Stomach smooth muscle (tissue), 2 donors: Measurements from ENCODE around the gene PDE4B.
"Not testable (repeated sequence)": the region's sequence is repeated elsewhere in the genome, so short reads cannot be mapped to it uniquely, and the experiment has no call there.

Experiments
- H3K27ac ChIP-seq: one replicate; pipeline ENCODE4 v1.7.0; 2013; ENCODE audit warnings: mild to moderate bottlenecking, low read length, inconsistent platforms
- H3K27me3 ChIP-seq, 2 donors: one replicate each; pipeline ENCODE4 v1.7.0; 2013; ENCODE audit warnings: low read length in 2 of 2; ENCODE audit not compliant: insufficient read depth in 2 of 2, control insufficient read depth in 1 of 2
- H3K36me3 ChIP-seq, 2 donors: one replicate each; pipeline ENCODE4 v1.7.0; 2013; ENCODE audit warnings: low read length in 2 of 2; ENCODE audit not compliant: control insufficient read depth in 2 of 2, insufficient read depth in 2 of 2
- H3K4me1 ChIP-seq: one replicate; pipeline ENCODE4 v1.7.0; 2013; ENCODE audit warnings: low read length; ENCODE audit not compliant: control insufficient read depth, insufficient read depth
- H3K4me3 ChIP-seq, 2 donors: one replicate each; pipeline ENCODE4 v1.7.0; 2013; ENCODE audit warnings: low read length in 2 of 2
- H3K9ac ChIP-seq, 2 donors: one replicate each; pipeline ENCODE4 v1.7.0; 2013; ENCODE audit warnings: low read length in 2 of 2, mild to moderate bottlenecking in 1 of 2
- H3K9me3 ChIP-seq, 2 donors: one replicate each; pipeline ENCODE4 v1.7.0; 2013; ENCODE audit warnings: low read length in 2 of 2; ENCODE audit not compliant: control insufficient read depth in 2 of 2
- donor health status: healthy.
- donor health status: Pancreatic carcinoma.

Gene PDE4B

DNA sequence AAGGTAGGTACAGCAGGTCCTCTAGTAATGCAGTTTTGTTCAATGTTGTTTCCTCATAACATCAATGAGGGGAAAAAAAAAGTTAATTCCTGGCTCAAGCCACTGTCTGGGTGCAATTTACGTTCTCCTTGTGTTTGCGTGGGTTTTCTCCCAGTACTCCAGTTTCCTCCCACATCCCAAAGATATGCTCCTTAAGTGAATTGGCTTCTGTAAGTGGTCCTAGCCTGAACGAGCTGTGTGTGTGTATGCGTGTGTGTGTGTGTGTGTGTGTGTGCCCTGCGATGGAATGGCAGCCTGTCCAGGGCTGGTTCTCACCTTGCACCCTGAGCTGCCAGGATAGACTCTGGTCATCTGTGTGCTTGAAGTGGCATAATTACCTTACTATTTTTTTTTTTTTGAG is 332.0 kb downstream of the PDE4B start:
- Histone ChIP-seq H3K27me3 (no peaks in the 10 kb centered on the region), H3K9ac (no peak overlapping the region), H3K27ac (no peak overlapping the region), H3K36me3 (no peaks in the 10 kb centered on the region), H3K4me3 (no peak overlapping the region), H3K4me1 (no peaks in the 10 kb centered on the region), H3K9me3 (no peaks in the 10 kb centered on the region)

DNA sequence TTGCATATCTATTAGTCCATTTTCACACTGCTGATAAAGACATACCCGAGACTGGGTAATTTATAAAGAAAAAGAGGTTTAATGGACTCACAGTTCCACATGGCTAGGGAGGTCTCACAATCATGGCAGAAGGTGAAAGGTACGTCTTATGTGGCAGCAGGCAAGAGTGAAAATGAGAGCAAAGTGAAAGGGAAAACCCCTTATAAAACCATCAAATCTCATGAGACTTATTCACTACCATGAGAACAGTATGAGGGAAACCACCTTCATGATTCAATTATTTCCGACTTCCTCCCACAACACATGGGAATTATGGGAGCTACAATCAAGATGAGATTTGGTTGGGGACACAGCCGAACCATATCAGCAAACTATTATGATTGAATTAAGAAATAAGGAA is 335.9 kb downstream of the PDE4B start:
- H3K27me3 ChIP-seq, H3K36me3 ChIP-seq, H3K9ac ChIP-seq, H3K27ac ChIP-seq, H3K9me3 ChIP-seq, H3K4me3 ChIP-seq, H3K4me1 ChIP-seq: not testable (repeated sequence)

DNA sequence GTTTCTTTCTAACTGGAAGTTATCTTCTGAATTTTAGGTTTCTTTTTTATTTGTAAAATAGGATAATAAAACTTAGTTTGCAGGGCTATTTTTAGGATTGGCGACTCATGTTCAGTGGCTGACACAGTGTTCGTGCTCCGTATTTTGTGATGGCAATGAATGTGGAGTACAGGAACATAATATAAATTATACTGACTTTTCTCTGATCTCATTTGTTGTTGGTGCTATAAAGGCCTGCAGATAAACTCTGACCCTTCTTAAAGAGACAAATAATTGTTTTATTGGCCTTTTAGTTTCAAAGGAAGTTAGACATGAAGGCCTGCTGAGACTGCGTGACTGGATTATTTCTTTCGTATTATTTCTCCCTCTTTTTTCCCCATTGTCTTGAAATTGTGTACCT is 339.6 kb downstream of the PDE4B start:
- Histone ChIP-seq H3K9ac (no peak overlapping the region), H3K4me3 (no peak overlapping the region), H3K4me1 (no peaks in the 10 kb centered on the region), H3K9me3 (no peaks in the 10 kb centered on the region), H3K36me3 (no peaks in the 10 kb centered on the region), H3K27ac (no peak overlapping the region), H3K27me3 (no peaks in the 10 kb centered on the region)

DNA sequence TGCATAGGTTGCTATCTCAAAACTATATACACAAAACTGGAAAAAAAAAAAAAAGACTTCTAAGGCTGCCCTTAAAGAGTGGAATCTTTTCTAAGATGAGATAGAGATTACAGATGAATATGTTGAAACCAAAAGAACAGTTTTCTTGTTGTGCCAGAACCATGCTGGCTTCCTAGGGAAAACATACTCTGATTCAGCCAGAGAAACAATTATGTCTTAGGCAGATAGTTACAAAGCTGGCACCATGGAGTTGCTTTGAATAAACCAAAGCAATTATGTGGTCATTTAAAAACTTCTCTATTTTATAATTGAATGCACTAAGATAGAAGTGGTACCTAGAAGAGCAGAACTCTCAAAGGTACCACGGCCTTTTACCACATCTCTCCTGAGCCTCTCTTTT is 341.3 kb downstream of the PDE4B start:
- no peaks in the 10 kb centered on the region for H3K36me3 ChIP-seq
- no peaks in the 10 kb centered on the region for H3K27me3 ChIP-seq
- no peak overlapping the region for H3K4me3 ChIP-seq
- H3K9ac ChIP-seq: no peak overlapping the region
- H3K9me3 ChIP-seq: no peaks in the 10 kb centered on the region
- H3K4me1 ChIP-seq: no peaks in the 10 kb centered on the region
- no peak overlapping the region for H3K27ac ChIP-seq

DNA sequence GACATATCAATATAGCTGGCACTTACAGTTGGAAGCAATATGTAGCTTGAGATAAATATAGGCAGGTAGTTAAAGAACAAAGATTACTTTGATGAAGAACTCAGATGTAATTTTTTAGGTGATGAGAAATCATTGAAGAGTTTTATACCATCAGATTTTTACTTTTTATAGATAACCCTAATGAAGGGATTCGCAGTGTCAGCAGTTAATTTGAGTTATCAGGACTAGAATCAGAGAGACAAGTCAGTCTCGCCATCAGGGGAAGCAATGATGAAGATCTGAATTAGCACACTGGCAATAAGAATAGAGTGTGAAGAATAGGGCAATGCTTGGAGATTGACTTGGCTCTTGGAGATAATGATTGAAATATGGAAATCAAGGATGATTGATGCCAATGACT is 342.5 kb downstream of the PDE4B start:
- no peaks in the 10 kb centered on the region for H3K9me3 ChIP-seq
- no peak overlapping the region for H3K9ac ChIP-seq
- no peak overlapping the region for H3K4me3 ChIP-seq
- no peak overlapping the region for H3K27ac ChIP-seq
- no peaks in the 10 kb centered on the region for H3K27me3 ChIP-seq
- H3K4me1 ChIP-seq: no peaks in the 10 kb centered on the region
- H3K36me3 ChIP-seq: no peaks in the 10 kb centered on the region

DNA sequence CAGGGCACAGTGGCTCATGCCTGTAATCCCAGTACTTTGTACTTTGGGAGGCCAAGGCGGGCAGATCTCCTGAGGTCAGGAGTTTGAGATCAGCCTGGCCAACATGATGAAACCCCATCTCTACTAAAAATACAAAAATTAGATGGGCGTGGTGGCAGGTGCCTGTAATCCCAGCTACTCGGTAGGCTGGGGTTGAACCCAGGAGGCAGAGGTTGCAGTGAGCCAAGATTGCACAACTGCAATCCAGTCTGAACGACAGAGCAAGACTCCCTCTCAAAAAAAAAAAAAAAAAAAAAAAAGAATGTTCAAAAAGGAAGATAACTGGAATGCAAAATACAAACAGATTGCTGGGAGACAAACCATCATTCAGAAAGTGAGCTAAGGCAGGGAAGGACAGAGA is 343.7 kb downstream of the PDE4B start:
- H3K4me1 ChIP-seq: not testable (repeated sequence)

DNA sequence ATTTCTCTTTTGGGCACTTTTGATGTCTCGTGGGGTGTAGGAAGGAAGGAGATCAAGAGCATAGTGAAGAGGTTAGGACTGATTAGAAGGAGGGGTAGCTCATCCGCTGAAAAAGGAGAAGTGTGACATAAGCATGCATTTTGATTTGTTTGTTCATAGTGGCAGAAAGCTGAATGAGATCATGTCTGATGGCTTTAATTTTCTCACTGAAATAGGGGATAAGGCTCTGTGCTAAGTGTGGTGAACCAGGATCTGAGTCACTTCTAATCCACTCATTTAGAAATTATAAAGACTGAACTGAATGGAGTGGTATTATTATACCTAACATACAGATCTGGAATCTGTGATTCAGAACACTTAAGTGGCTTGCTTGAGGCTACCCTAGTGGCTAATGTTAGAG is 344.5 kb downstream of the PDE4B start:
- Histone ChIP-seq H3K9ac (no peak overlapping the region), H3K27me3 (no peaks in the 10 kb centered on the region), H3K9me3 (no peaks in the 10 kb centered on the region), H3K27ac (no peak overlapping the region), H3K4me3 (no peak overlapping the region), H3K36me3 (no peaks in the 10 kb centered on the region), H3K4me1 (no peaks in the 10 kb centered on the region)

More for the DNA sequence above, 343.7 kb downstream of the PDE4B start:
- not testable (repeated sequence) for H3K36me3 ChIP-seq, H3K4me3 ChIP-seq, H3K27ac ChIP-seq, H3K9me3 ChIP-seq, H3K27me3 ChIP-seq, H3K9ac ChIP-seq

DNA sequence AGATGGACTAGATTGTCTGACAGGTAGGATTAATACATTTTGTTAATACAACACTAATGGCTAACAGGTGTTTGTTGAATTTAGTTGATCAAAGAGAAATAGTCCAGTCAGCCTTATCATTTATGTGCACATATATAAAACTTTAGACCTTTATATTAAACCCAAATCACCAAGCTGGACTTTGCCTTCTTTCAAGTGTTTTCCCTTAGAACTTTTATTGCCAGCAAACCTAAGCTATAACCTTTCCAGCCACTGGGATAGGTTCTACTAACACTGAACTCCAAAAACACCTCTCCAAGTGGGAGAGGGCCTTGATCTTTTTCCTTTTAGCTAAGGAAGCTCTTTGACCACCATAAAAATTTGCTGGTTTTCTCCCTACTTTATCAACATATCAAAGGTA is 345.9 kb downstream of the PDE4B start:
- no peaks in the 10 kb centered on the region for H3K9me3 ChIP-seq
- no peak overlapping the region for H3K9ac ChIP-seq
- no peak overlapping the region for H3K27ac ChIP-seq
- no peaks in the 10 kb centered on the region for H3K4me1 ChIP-seq
- no peaks in the 10 kb centered on the region for H3K36me3 ChIP-seq
- no peak overlapping the region for H3K4me3 ChIP-seq
- no peaks in the 10 kb centered on the region for H3K27me3 ChIP-seq

DNA sequence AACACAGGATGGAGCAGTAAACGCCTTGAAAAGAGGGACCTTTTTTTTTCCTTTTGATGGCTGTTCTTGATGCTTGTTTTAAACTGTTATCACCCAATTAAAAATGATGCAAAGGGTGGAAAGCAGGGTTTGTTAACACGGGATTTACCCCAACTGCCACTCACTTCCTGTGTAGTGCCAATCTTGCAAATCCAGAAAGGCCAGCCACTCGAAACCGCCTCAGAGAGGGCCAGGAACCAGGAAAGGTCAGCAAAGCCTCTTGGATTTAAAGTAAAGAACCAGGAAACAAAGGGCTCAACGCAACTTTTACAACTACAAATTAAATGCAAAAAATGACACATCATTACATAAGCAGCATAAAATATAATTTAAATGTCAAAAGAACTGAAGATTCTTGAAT is 347.4 kb downstream of the PDE4B start:
- Histone ChIP-seq H3K27me3 (no peaks in the 10 kb centered on the region), H3K27ac (no peak overlapping the region), H3K4me1 (no peaks in the 10 kb centered on the region)

DNA sequence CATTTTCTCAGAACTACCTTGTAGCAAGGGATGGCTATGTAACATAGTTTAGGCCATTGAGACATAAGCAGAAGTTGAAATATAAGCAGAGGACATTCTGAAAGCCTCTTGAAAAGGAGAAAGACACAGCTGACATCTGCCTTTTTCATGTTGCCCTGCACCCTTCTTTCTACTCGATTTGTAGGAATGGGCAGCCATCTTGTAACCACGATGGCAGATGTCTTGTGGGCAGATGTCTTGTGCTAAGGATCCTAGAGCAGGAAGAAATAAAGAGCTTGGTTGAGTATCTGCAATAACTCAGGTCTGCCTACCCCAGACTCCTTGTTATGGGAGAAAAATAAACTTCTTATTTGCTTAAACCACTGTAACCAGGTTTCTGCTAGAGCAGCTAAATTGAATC is 351.0 kb downstream of the PDE4B start:
- no peaks in the 10 kb centered on the region for H3K27me3 ChIP-seq
- H3K9ac ChIP-seq: no peak overlapping the region
- H3K36me3 ChIP-seq: no peaks in the 10 kb centered on the region
- no peak overlapping the region for H3K27ac ChIP-seq
- no peaks in the 10 kb centered on the region for H3K9me3 ChIP-seq
- no peak overlapping the region for H3K4me3 ChIP-seq
- no peaks in the 10 kb centered on the region for H3K4me1 ChIP-seq

More for the DNA sequence above, 347.4 kb downstream of the PDE4B start:
- no peak overlapping the region for H3K4me3 ChIP-seq
- H3K9ac ChIP-seq: no peak overlapping the region
- H3K36me3 ChIP-seq: no peaks in the 10 kb centered on the region
- no peaks in the 10 kb centered on the region for H3K9me3 ChIP-seq

DNA sequence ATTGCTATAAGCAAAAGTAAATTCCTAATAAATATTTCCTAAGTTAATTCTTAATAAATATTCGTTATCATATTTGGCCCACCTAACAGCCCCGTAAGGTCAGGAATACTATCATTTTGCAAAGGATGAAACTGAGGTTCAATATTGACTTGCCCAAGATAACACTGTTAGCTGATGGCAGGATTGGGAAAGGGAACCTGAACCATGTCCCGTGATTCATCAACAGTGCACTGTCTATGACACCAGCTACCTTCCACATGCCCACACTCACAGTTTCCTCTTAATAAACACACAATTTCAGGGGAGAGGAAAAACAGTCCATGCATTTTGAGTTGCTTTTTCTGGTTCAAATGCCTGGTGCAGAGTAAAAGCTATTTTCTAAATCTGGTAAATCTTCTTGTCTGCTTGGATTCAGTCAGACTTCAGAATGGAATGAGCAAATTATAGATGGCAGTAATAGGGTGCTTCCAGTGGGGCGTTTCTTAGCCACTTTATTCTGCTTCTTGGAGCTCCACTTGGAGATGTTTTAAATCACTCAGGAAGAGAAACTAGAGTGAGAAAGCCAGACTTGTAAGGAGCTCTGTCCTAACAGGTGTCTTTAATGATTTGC is 354.6 kb downstream of the PDE4B start:
- Histone ChIP-seq H3K27ac (no peak overlapping the region), H3K9me3 (no peaks in the 10 kb centered on the region), H3K4me1 (no peaks in the 10 kb centered on the region), H3K27me3 (no peaks in the 10 kb centered on the region), H3K4me3 (no peak overlapping the region), H3K9ac (no peak overlapping the region), H3K36me3 (no peaks in the 10 kb centered on the region)
